ENCODE data around the gene ZNF362.

Gene ZNF362

GRCh38 chr1:33349778-33350610, 93.7 kb downstream of the ZNF362 start:
- DNase-seq: peak; percentile 76 to 81
